B cell (primary cell): ENCODE results near the gene TMEM30B. TPM values are rescaled to one million over a fixed set of nuclear protein-coding genes. Genes with fewer than 3 reads are reported as not detected.

Experiments
- ATAC-seq: fragments of 200-7000 bp; cut with Tn5 transposase; one replicate; pipeline ENCODE4 v1.10.0; 2021; ENCODE audit warnings: low read depth, mild to moderate bottlenecking, moderate number of reproducible peaks, moderate library complexity
- CTCF ChIA-PET: fragments of 350-600 bp; sonication (Branson Sonifier 250); formaldehyde crosslinking; loops from one replicate; lab custom pipeline; 2021; ENCODE audit warnings: antibody characterized with exemption, inconsistent platforms; lab: Charles Lee
- POLR2A ChIA-PET: fragments of 350-600 bp; sonication (Branson Sonifier 250); formaldehyde crosslinking; loops from one replicate; lab custom pipeline; 2021; ENCODE audit warnings: antibody characterized with exemption; lab: Charles Lee
- DNase-seq: peaks from one replicate; pipeline ENCODE4 v3.0.0; 2013
- H2AFZ ChIP-seq: 2 replicates; pipeline ENCODE4 v1.6.1; 2012; ENCODE audit warnings: mild to moderate bottlenecking, low read depth, low read length; ENCODE audit not compliant: insufficient read depth, poor library complexity, severe bottlenecking
- H3K27ac ChIP-seq, 2 donors: 1 replicate in 1 of 2; 2 replicates in 1 of 2; pipeline ENCODE4 v1.5.1; 2012 to 2013; ENCODE audit warnings: low read length in 2 of 2, mild to moderate bottlenecking in 2 of 2, moderate library complexity in 1 of 2
- H3K27me3 ChIP-seq, 4 experiments: fragments of 200-600 bp in 1 of 4; sonication (generic) in 1 of 4; replicated peaks in 1 of 4; 1 replicate in 2 of 4; 2 replicates in 2 of 4; pipeline versions ENCODE4 v1.6.1 to v1.7.0; 2013 to 2016; ENCODE audit warnings: low read length in 3 of 4, mild to moderate bottlenecking in 2 of 4, mixed read lengths in 1 of 4, moderate library complexity in 1 of 4; ENCODE audit not compliant: insufficient read depth in 4 of 4, control insufficient read depth in 3 of 4; ENCODE audit errors: control extremely low read depth in 1 of 4
- H3K36me3 ChIP-seq, 2 experiments: replicated peaks in 1 of 2; 1 replicate in 1 of 2; 2 replicates in 1 of 2; pipeline versions ENCODE4 v1.6.1 to v1.7.1; 2013; ENCODE audit warnings: low read length in 1 of 2; ENCODE audit not compliant: insufficient read depth in 2 of 2, control insufficient read depth in 1 of 2; ENCODE audit errors: control extremely low read depth in 1 of 2, extremely low read depth in 1 of 2
- H3K4me1 ChIP-seq, 2 donors: fragments of 200-600 bp in 1 of 2; sonication (generic) in 1 of 2; 1 replicate in 1 of 2; 2 replicates in 1 of 2; pipeline versions ENCODE4 v1.5.1 to v1.6.1; 2013 to 2017; ENCODE audit warnings: low read length in 2 of 2; ENCODE audit not compliant: control insufficient read depth in 2 of 2, insufficient read depth in 2 of 2
- H3K4me2 ChIP-seq: replicated peaks from 2 replicates; pipeline ENCODE3; 2012; ENCODE audit warnings: mild to moderate bottlenecking, low read depth, low read length; ENCODE audit not compliant: poor library complexity, severe bottlenecking
- H3K4me3 ChIP-seq, 5 experiments: fragments of 200-600 bp in 1 of 5; sonication (generic) in 1 of 5; 1 replicate in 3 of 5; 2 replicates in 2 of 5; pipeline versions ENCODE4 v1.5.1 to v1.7.0; 2011 to 2016; ENCODE audit warnings: low read length in 4 of 5, mild to moderate bottlenecking in 4 of 5, low read depth in 2 of 5, control low read depth in 1 of 5, moderate library complexity in 1 of 5; ENCODE audit not compliant: insufficient read depth in 1 of 5; ENCODE audit errors: control extremely low read depth in 1 of 5, extremely low read depth in 1 of 5
- H3K79me2 ChIP-seq: fragments of 200-600 bp; sonication (generic); one replicate; pipeline ENCODE4 v1.6.0; 2016; ENCODE audit warnings: low read length; ENCODE audit not compliant: control insufficient read depth, insufficient read depth
- H3K9ac ChIP-seq: fragments of 200-600 bp; sonication (generic); 2 replicates; pipeline ENCODE4 v1.6.1; 2017; ENCODE audit warnings: mild to moderate bottlenecking, low read length, moderate library complexity
- H3K9me3 ChIP-seq, 3 donors: one replicate each; pipeline versions ENCODE4 v1.6.1 to v1.7.1; 2013; ENCODE audit warnings: low read length in 2 of 3; ENCODE audit not compliant: control insufficient read depth in 2 of 3, insufficient read depth in 1 of 3; ENCODE audit errors: control extremely low read depth in 1 of 3
- H4K20me1 ChIP-seq: 2 replicates; pipeline ENCODE4 v1.6.0; 2012; ENCODE audit warnings: mild to moderate bottlenecking, low read length; ENCODE audit not compliant: insufficient read depth, control insufficient read depth, poor library complexity, severe bottlenecking
- H3K27ac Mint-ChIP-seq: one replicate; pipeline ENCODE4 v1.8.0; 2021; ENCODE audit warnings: mixed read lengths
- H3K27me3 Mint-ChIP-seq: one replicate; pipeline ENCODE4 v1.8.0; 2021; ENCODE audit warnings: mixed read lengths
- H3K4me1 Mint-ChIP-seq: one replicate; pipeline ENCODE4 v1.8.0; 2021; ENCODE audit warnings: mixed read lengths
- H3K4me3 Mint-ChIP-seq: one replicate; pipeline ENCODE4 v1.8.0; 2021; ENCODE audit warnings: mixed read lengths
- H3K9me3 Mint-ChIP-seq: one replicate; pipeline ENCODE4 v1.8.0; 2022; ENCODE audit warnings: mixed read lengths; ENCODE audit not compliant: insufficient read depth
- CTCF ChIP-seq: fragments of 200-600 bp; IDR thresholded peaks from one replicate; pipeline ENCODE4 v1.8.0; 2022; ENCODE audit warnings: antibody characterized with exemption, mild to moderate bottlenecking
- EZH2 ChIP-seq: IDR thresholded peaks from 2 replicates; pipeline ENCODE4 v1.6.1; 2012; ENCODE audit warnings: borderline replicate concordance, low read depth, mild to moderate bottlenecking, moderate library complexity, low read length; ENCODE audit not compliant: insufficient read depth, poor library complexity, severe bottlenecking
- WGBS: methylation state at CpG from one replicate; pipeline ENCODE4 v1.1.5; 2013; ENCODE audit warnings: missing lambda C conversion rate; ENCODE audit not compliant: insufficient coverage; 5-methylcytosine and 5-hydroxymethylcytosine counted together
- intact Hi-C: fragments of 100-400 bp; cut with micrococcal nuclease; formaldehyde crosslinking; loops from one replicate; pipeline ENCODE4 v1.10.0; 2022
- polyA plus RNA-seq: library from polyadenylated mRNA; depleted of rRNA; stranded (reverse); fragments of >200 nt; gene quantifications from 2 replicates; pipeline ENCODE4 v1.2.3, GENCODE V29; 2012
- total RNA-seq, 2 donors: library from RNA; stranded (reverse); fragments of 120-200 nt in 1 of 2; gene quantifications; 1 replicate in 1 of 2; 2 replicates in 1 of 2; pipeline versions ENCODE4 v1.2.3 to v1.2.4, GENCODE V29; 2013 to 2022

TMEM30B gene
- total and polyA plus RNA-seq, 2 donors (not counting 1 experiment from before 2014, with no cell fraction given): 0.19 to 0.20 TPM

- peak overlapping the region; percentile 65 for H2AFZ ChIP-seq
These were observed 1.0 kb downstream of the TMEM30B start for GRCh38 chr14:61280092-61280525.

More at GRCh38 chr14:61280092-61280525, 1.0 kb downstream of the TMEM30B start:
- ATAC-seq (peak; percentile 12), DNase-seq (no peak)
- Histone ChIP-seq H3K27ac (no peak overlapping the region), H3K9ac (peak overlapping the region; percentile 51), H3K79me2 (no peaks in the 10 kb centered on the region), H3K4me3 (peak overlapping the region in 4 of 5 experiments; percentile 18 to 53 (median 42)), H3K27me3 (peaks cover 0 to 31% (median 21%) of the 10 kb centered on the region in 4 experiments), H3K9me3 (peaks cover 0 to 4% (median 0%) of the 10 kb centered on the region in 3 donors), H3K4me2 (peak overlapping the region; percentile 79), H3K36me3 (no peaks in the 10 kb centered on the region), H3K4me1 (peaks cover 10 to 18% of the 10 kb centered on the region in 2 donors), H4K20me1 (no peaks in the 10 kb centered on the region)
- Mint-ChIP-seq H3K27me3 (peaks cover 66% of the 10 kb centered on the region), H3K4me1 (peaks cover 13% of the 10 kb centered on the region), H3K27ac (peak overlapping the region; percentile 65), H3K9me3 (no peaks in the 10 kb centered on the region), H3K4me3 (peak overlapping the region; percentile 83)
- CTCF ChIA-PET: interaction anchor here (1.7 kb wide), 1 partner anchor 558 kb away, joined by 5 read pairs; no protein-coding TSS in a partner anchor
- intact Hi-C loops: no loop called here
- 16% methylated on average over 47 of the region's 47 CpGs for WGBS
- POLR2A ChIA-PET: interaction anchor here (0.5 kb wide), 1 partner anchor 611 kb away, joined by 6 read pairs; no protein-coding TSS in a partner anchor
- TF ChIP-seq EZH2 (no peak), CTCF (no peak)
